CD4-positive, CD25-positive, alpha-beta regulatory T cell (primary cell): ENCODE measurements around the gene ANP32B. TPM values are rescaled to one million over a fixed set of nuclear protein-coding genes. Genes with fewer than 3 reads are reported as not detected.

Experiments used
- ATAC-seq, 2 donors: fragments of 150-1000 bp; cut with Tn5 transposase; one replicate each; pipeline ENCODE4 v1.10.0; 2021; ENCODE audit warnings: low read depth in 2 of 2, moderate number of reproducible peaks in 2 of 2, moderate library complexity in 1 of 2
- DNase-seq, 3 donors: peaks; one replicate each; pipeline versions ENCODE4 v3.0.0 to v3.0.0-alpha.2; 2012 to 2022; ENCODE audit warnings: mixed read lengths in 1 of 3
- H3K27ac ChIP-seq: one replicate; pipeline ENCODE4 v1.7.0; 2013; ENCODE audit warnings: mild to moderate bottlenecking, low read length; ENCODE audit not compliant: insufficient read depth, poor library complexity, severe bottlenecking
- H3K27me3 ChIP-seq: one replicate; pipeline ENCODE4 v1.7.0; 2013; ENCODE audit warnings: low read length; ENCODE audit not compliant: control insufficient read depth, insufficient read depth
- H3K36me3 ChIP-seq: one replicate; pipeline ENCODE4 v1.7.0; 2013; ENCODE audit warnings: mild to moderate bottlenecking, low read length, moderate library complexity; ENCODE audit not compliant: control insufficient read depth, insufficient read depth
- H3K4me1 ChIP-seq: 2 replicates; pipeline ENCODE4 v1.7.0; 2013; ENCODE audit warnings: mild to moderate bottlenecking, low read length; ENCODE audit not compliant: insufficient read depth, control insufficient read depth, poor library complexity, severe bottlenecking
- H3K4me3 ChIP-seq: one replicate; pipeline ENCODE4 v1.7.0; 2013; ENCODE audit warnings: low read depth, mild to moderate bottlenecking, low read length, moderate library complexity
- H3K9me3 ChIP-seq, 2 experiments: 1 replicate in 1 of 2; 2 replicates in 1 of 2; pipeline ENCODE4 v1.7.0; 2013; ENCODE audit warnings: low read length in 2 of 2, mild to moderate bottlenecking in 1 of 2, moderate library complexity in 1 of 2; ENCODE audit not compliant: control insufficient read depth in 2 of 2
- H3K27ac Mint-ChIP-seq, 3 donors: one replicate each; pipeline ENCODE4 v1.8.0; 2020 to 2022; ENCODE audit warnings: mild to moderate bottlenecking in 3 of 3, mixed read lengths in 3 of 3, moderate library complexity in 2 of 3
- H3K27me3 Mint-ChIP-seq: one replicate; pipeline ENCODE4 v1.8.0; 2022; ENCODE audit warnings: mild to moderate bottlenecking, mixed read lengths
- H3K36me3 Mint-ChIP-seq: one replicate; pipeline ENCODE4 v1.8.0; 2020; ENCODE audit warnings: mixed read lengths
- H3K4me1 Mint-ChIP-seq, 4 donors: one replicate each; pipeline ENCODE4 v1.8.0; 2020 to 2022; ENCODE audit warnings: mixed read lengths in 4 of 4, mild to moderate bottlenecking in 1 of 4
- H3K4me3 Mint-ChIP-seq, 4 donors: one replicate each; pipeline ENCODE4 v1.8.0; 2020 to 2022; ENCODE audit warnings: mild to moderate bottlenecking in 4 of 4, mixed read lengths in 4 of 4, moderate library complexity in 3 of 4
- H3K9me3 Mint-ChIP-seq, 7 donors: one replicate each; pipeline ENCODE4 v1.8.0; 2020 to 2022; ENCODE audit warnings: mixed read lengths in 7 of 7, mild to moderate bottlenecking in 3 of 7, moderate library complexity in 2 of 7
- polyA plus RNA-seq, 4 donors: library from polyadenylated mRNA; unstranded; fragments of 300-500 nt; fragmentation: Illumina TruSeq; gene quantifications; one replicate each; pipeline ENCODE4 v1.2.3, GENCODE V29; 2021
- total RNA-seq: library from RNA; stranded (reverse); gene quantifications from one replicate; pipeline ENCODE4 v1.2.3, GENCODE V29; 2022

Gene ANP32B
- total and polyA plus RNA-seq, 5 donors from 2014 or later: 83.6 to 188 (median 92.7) TPM

GRCh38 chr9:98020476-98021145 lies 37.5 kb downstream of the ANP32B start:
- peaks cover 39% of the 10 kb centered on the region for H3K36me3 ChIP-seq
- H3K27me3 ChIP-seq: no peaks in the 10 kb centered on the region
- H3K9me3 ChIP-seq: no peaks in the 10 kb centered on the region
- H3K4me3 ChIP-seq: no peak overlapping the region
- Mint-ChIP-seq H3K27me3 (no peaks in the 10 kb centered on the region), H3K4me3 (no peak overlapping the region), H3K36me3 (peaks cover 28% of the 10 kb centered on the region), H3K9me3 (no peaks in the 10 kb centered on the region), H3K27ac (peak overlapping the region in 2 of 3 donors; percentile 15 to 46), H3K4me1 (peaks cover 0 to 6% (median 4%) of the 10 kb centered on the region in 4 donors)
- H3K27ac ChIP-seq: no peak overlapping the region
- DNase-seq: no peak
- ATAC-seq: no peak
- no peaks in the 10 kb centered on the region for H3K4me1 ChIP-seq

DNA sequence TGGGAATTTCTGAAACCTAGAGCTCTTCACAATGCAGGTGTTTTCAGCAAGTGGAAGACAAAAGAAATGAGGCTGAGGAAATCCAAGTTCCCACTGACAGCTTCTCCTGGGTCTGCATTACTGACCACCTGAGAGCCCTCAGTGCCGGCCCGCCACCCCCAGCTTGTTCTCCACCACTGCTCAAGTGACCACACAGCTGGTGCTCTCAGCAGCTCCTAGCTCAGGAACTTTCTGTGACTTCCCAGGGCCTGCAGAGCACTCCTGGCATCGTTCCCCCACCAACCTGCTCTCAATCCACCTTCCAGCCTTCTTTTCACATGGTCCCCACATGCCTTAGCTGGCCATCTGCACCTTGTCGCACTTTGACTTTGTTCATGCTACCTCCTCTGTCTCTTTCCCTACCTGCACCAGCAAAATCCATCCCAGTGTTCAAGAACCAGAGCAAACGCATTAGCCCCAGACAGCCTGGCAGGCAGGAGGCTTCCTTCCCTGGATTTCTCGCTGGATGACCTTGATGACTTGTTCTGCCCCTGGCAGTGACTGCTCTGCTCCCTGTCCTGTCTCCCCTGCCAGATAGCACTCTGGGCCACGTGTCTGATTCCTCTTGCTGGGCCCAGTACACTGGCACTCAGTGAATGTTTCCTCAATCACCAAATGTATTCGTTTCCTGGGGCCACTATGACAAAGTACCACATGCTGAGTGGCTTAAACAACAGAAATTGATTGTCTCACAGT lies 38.3 kb downstream of the ANP32B start:
- Mint-ChIP-seq H3K4me3 (peak overlapping the region in 1 of 4 donors; percentile 3), H3K27ac (peak overlapping the region; percentile 17 to 83 (median 63)), H3K36me3 (peaks cover 25% of the 10 kb centered on the region), H3K9me3 (no peaks in the 10 kb centered on the region), H3K27me3 (no peaks in the 10 kb centered on the region), H3K4me1 (peaks cover 0 to 6% (median 4%) of the 10 kb centered on the region in 4 donors)
- no peak for ATAC-seq
- Histone ChIP-seq H3K4me1 (no peaks in the 10 kb centered on the region), H3K27me3 (no peaks in the 10 kb centered on the region), H3K36me3 (peaks cover 30% of the 10 kb centered on the region), H3K4me3 (no peak overlapping the region), H3K27ac (no peak overlapping the region), H3K9me3 (no peaks in the 10 kb centered on the region)
- no peak for DNase-seq

DNA sequence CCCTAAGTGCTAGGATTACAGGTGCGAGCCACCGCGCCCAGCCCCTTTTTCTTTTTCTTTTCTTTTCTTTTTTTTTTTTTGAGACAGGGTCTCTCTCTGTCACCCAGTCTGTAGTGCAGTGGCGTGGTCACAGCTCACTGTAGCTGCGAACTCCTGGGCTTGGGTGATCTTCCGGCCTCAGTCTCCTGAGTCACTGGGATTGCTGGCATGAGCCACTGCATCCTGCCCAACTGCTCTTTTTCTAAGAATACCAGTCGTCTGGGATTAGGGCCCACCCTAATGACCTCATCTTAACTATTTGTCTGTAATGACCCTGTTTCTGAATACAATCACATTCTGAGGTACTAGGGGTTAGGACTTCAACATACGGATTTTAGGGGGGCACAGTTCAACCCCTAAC lies 39.3 kb downstream of the ANP32B start:
- Mint-ChIP-seq H3K27ac (peak overlapping the region in 2 of 3 donors; percentile 55 to 66), H3K4me1 (peaks cover 0 to 6% (median 3%) of the 10 kb centered on the region in 4 donors), H3K9me3 (no peaks in the 10 kb centered on the region)

GRCh38 chr9:98024702-98025101 lies 41.6 kb downstream of the ANP32B start:
- Mint-ChIP-seq H3K36me3 (peaks cover 10% of the 10 kb centered on the region), H3K27me3 (no peaks in the 10 kb centered on the region), H3K4me1 (peaks cover 0 to 6% (median 2%) of the 10 kb centered on the region in 4 donors), H3K27ac (peak overlapping the region in 1 of 3 donors; percentile 10), H3K4me3 (no peak overlapping the region), H3K9me3 (no peaks in the 10 kb centered on the region)
- H3K36me3 ChIP-seq: no peaks in the 10 kb centered on the region
- H3K27ac ChIP-seq: no peak overlapping the region
- H3K4me1 ChIP-seq: no peaks in the 10 kb centered on the region
- H3K9me3 ChIP-seq: no peaks in the 10 kb centered on the region
- H3K4me3 ChIP-seq: no peak overlapping the region
- DNase-seq (no peak), ATAC-seq (no peak)
- H3K27me3 ChIP-seq: no peaks in the 10 kb centered on the region

More for the DNA sequence above, 39.3 kb downstream of the ANP32B start:
- peaks cover 20% of the 10 kb centered on the region for H3K36me3 ChIP-seq
- Mint-ChIP-seq H3K4me3 (no peak overlapping the region), H3K36me3 (peaks cover 17% of the 10 kb centered on the region), H3K27me3 (no peaks in the 10 kb centered on the region)
- ATAC-seq: no peak
- no peak for DNase-seq
- H3K27me3 ChIP-seq: no peaks in the 10 kb centered on the region
- H3K4me3 ChIP-seq: no peak overlapping the region
- H3K27ac ChIP-seq: no peak overlapping the region
- H3K9me3 ChIP-seq: no peaks in the 10 kb centered on the region
- H3K4me1 ChIP-seq: no peaks in the 10 kb centered on the region

GRCh38 chr9:98031169-98031568 lies 48.0 kb downstream of the ANP32B start:
- no peak for DNase-seq
- ATAC-seq: no peak
- Mint-ChIP-seq H3K27ac (no peak overlapping the region), H3K27me3 (peaks cover 5% of the 10 kb centered on the region), H3K36me3 (peaks cover 7% of the 10 kb centered on the region), H3K9me3 (no peaks in the 10 kb centered on the region), H3K4me1 (peaks cover 0 to 8% (median 2%) of the 10 kb centered on the region in 4 donors), H3K4me3 (no peak overlapping the region)
- Histone ChIP-seq H3K27me3 (no peaks in the 10 kb centered on the region), H3K4me1 (peaks cover 6% of the 10 kb centered on the region), H3K9me3 (no peaks in the 10 kb centered on the region), H3K36me3 (no peaks in the 10 kb centered on the region), H3K27ac (no peak overlapping the region), H3K4me3 (no peak overlapping the region)

DNA sequence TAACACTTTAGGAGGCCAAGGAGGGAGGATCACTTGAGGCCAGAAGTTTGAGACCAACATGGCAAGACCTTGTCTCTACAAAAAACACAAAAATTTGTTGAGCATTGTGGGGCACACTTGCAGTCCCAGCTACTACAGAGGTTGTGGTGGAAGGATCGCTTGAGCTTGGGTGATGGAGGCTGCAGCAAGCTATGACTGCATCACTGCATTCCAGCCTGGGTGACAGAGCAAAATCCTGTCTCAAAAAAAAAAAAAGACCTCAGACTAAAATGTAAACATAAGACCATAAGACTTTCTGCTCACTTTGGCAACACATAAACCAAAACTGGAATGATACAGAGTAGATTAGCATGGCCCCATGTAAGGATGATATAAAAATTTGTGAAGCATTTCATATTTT lies 48.8 kb downstream of the ANP32B start:
- Mint-ChIP-seq H3K27ac (no peak overlapping the region), H3K4me1 (peaks cover 0 to 8% (median 2%) of the 10 kb centered on the region in 4 donors), H3K4me3 (no peak overlapping the region), H3K9me3 (no peaks in the 10 kb centered on the region), H3K36me3 (peaks cover 4% of the 10 kb centered on the region), H3K27me3 (peaks cover 5% of the 10 kb centered on the region)
- no peak for ATAC-seq
- no peak for DNase-seq
- no peak overlapping the region for H3K4me3 ChIP-seq
- no peaks in the 10 kb centered on the region for H3K27me3 ChIP-seq
- H3K9me3 ChIP-seq: no peaks in the 10 kb centered on the region
- H3K36me3 ChIP-seq: no peaks in the 10 kb centered on the region
- no peak overlapping the region for H3K27ac ChIP-seq
- H3K4me1 ChIP-seq: peaks cover 6% of the 10 kb centered on the region

DNA sequence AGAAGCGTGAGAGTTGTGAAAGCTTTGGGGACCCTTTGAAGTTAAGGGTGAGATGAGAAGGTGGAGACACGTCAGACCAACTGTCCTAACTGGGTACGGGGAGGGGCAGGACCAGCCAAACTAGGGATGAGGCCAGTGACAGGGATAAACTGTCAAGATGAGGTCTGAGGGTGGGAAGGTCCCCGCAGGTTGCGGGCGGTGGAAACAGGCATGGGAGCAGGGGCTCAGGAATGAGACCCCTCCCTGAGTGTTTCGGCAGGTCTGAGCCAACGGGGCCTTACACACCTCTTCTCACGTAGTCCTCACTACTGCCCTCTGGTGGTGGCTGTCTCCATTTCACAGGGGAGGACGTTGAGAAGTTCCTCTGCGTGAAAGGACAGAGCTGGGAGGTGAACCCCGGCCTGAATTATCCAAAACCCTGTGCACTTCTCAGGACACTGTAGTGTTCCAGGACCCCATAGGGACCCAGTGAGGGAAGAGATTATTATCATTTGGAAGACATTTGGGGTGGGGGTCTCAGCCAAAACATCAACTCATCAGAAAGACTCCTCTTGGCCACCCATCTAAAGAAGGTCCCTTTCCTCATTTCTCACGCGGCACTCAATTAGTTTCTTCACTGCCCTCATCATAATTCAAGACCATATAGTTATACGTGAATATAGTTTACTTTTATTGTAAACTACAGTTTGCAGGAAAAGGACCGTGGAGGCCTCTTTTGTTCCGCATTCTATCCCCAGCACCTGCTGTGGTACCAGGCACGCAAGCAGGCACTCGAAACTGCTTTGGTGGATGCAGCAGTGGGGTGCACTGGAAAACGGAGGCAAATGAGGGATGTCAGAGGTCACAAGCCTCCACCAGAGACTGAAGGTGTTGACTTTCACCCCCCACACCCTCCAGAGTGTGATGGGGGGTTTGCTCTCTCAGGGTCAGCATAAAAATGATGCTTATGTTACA lies 51.7 kb downstream of the ANP32B start:
- Mint-ChIP-seq H3K36me3 (no peaks in the 10 kb centered on the region), H3K9me3 (peaks cover 0 to 1% (median 0%) of the 10 kb centered on the region in 7 donors), H3K27ac (peak overlapping the region in 2 of 3 donors; percentile 46 to 47), H3K4me1 (peaks cover 0 to 8% (median 2%) of the 10 kb centered on the region in 4 donors), H3K27me3 (peaks cover 15% of the 10 kb centered on the region), H3K4me3 (peak overlapping the region in 3 of 4 donors; percentile 33 to 48 (median 44))
- no peaks in the 10 kb centered on the region for H3K36me3 ChIP-seq
- ATAC-seq (peak; percentile 96 to 98), DNase-seq (peak; percentile 82 to 90 (median 85))
- H3K4me3 ChIP-seq: no peak overlapping the region
- H3K9me3 ChIP-seq: no peaks in the 10 kb centered on the region
- no peak overlapping the region for H3K27ac ChIP-seq
- H3K27me3 ChIP-seq: no peaks in the 10 kb centered on the region
- H3K4me1 ChIP-seq: peaks cover 6% of the 10 kb centered on the region
